Stomach (tissue), 4 donors: ENCODE results near the gene ADAMTS6.

Source experiments
- POLR2A ChIP-seq, 4 donors: fragments of 450-650 bp; IDR thresholded peaks; one replicate each; pipeline ENCODE4 v1.6.1; 2016; ENCODE audit warnings: antibody characterized with exemption in 4 of 4, control low read depth in 2 of 4, mild to moderate bottlenecking in 1 of 4, moderate library complexity in 1 of 4
- POLR2AphosphoS5 ChIP-seq, 3 donors: sonication (generic); formaldehyde crosslinking; IDR thresholded peaks; one replicate each; pipeline ENCODE4 v1.6.1; 2016; ENCODE audit warnings: antibody characterized with exemption in 3 of 3
- TF ChIP-seq, protein P1 (sequence below), 7 experiments: fragments of 450-650 bp in 4 of 7; fragments of 200-600 bp in 3 of 7; sonication (generic) in 3 of 7; IDR thresholded peaks; one replicate each; pipeline ENCODE4 v1.5.1; 2016 to 2019; ENCODE audit warnings: antibody characterized with exemption in 7 of 7, control low read depth in 2 of 7, mild to moderate bottlenecking in 1 of 7

DNA sequence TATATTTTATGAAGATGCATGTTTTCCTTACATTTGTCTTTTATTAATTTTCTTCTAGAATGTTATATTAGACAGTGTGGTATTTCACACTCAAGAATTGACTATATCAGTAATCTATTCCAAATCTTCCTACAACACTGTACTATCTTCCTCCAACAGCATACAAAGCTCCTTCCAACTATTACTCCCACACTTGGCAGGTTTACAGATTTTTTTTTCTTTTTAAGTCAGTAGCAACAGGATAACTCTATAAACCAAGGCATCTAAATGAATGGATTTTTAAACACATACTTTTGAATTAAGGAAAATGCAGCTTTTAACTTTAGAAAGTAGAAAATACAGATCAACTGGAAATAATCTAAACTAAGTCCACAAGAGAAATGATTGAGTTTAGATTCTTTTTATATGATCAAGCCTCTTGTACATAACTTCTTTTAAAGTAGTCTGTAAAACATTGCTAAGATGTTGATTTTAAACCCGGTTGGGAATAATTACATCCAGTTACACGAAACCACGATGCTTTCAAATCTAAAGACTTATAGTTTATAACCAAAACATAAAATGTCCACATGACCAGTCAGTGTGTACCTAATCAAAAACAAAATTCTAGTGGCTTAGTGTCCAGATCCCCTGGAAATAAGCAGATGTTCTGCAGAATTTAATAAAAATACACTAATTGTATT lies 281.6 kb downstream of the ADAMTS6 start:
- TF ChIP-seq POLR2AphosphoS5 (IDR thresholded peaks at IDR 0.05) (no peak), POLR2A (IDR thresholded peaks at IDR 0.05) (no peak)
- TF ChIP-seq, protein P1, sequence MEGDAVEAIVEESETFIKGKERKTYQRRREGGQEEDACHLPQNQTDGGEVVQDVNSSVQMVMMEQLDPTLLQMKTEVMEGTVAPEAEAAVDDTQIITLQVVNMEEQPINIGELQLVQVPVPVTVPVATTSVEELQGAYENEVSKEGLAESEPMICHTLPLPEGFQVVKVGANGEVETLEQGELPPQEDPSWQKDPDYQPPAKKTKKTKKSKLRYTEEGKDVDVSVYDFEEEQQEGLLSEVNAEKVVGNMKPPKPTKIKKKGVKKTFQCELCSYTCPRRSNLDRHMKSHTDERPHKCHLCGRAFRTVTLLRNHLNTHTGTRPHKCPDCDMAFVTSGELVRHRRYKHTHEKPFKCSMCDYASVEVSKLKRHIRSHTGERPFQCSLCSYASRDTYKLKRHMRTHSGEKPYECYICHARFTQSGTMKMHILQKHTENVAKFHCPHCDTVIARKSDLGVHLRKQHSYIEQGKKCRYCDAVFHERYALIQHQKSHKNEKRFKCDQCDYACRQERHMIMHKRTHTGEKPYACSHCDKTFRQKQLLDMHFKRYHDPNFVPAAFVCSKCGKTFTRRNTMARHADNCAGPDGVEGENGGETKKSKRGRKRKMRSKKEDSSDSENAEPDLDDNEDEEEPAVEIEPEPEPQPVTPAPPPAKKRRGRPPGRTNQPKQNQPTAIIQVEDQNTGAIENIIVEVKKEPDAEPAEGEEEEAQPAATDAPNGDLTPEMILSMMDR (IDR thresholded peaks at IDR 0.05): no peak
